Large intestine (tissue), 3 donors: Measurements from ENCODE around the gene VWA7. TPM values are rescaled to one million over a fixed set of nuclear protein-coding genes. Genes with fewer than 3 reads are reported as not detected.
A peak's percentile ranks its signal among the peaks of the same experiment; 100 is the strongest.

Source experiments
- DNase-seq, 2 donors: peaks; one replicate each; pipeline versions ENCODE4 v3.0.0 to v3.0.0-alpha.2; 2013
- H3K27ac ChIP-seq: one replicate; pipeline ENCODE4 v1.5.1; 2013; ENCODE audit warnings: low read length
- H3K27me3 ChIP-seq: 2 replicates; pipeline ENCODE4 v1.6.1; 2013; ENCODE audit warnings: low read length; ENCODE audit not compliant: control insufficient read depth, insufficient read depth
- H3K36me3 ChIP-seq: 2 replicates; pipeline ENCODE4 v1.6.1; 2013; ENCODE audit warnings: low read length; ENCODE audit not compliant: control insufficient read depth, insufficient read depth
- H3K4me1 ChIP-seq: one replicate; pipeline ENCODE4 v1.6.1; 2013; ENCODE audit warnings: low read length; ENCODE audit not compliant: control insufficient read depth, insufficient read depth
- H3K4me3 ChIP-seq: one replicate; pipeline ENCODE4 v1.5.1; 2013; ENCODE audit warnings: low read length
- H3K9me3 ChIP-seq: one replicate; pipeline ENCODE4 v1.6.1; 2013; ENCODE audit warnings: mild to moderate bottlenecking, low read depth, low read length, moderate library complexity; ENCODE audit not compliant: control insufficient read depth
- WGBS: methylation state at CpG from one replicate; pipeline ENCODE4 v1.1.5; 2013; ENCODE audit warnings: low lambda C conversion rate; ENCODE audit not compliant: insufficient coverage; 5-methylcytosine and 5-hydroxymethylcytosine counted together
- polyA plus RNA-seq: library from polyadenylated mRNA; unstranded; fragments of 120-200 nt; gene quantifications from one replicate; pipeline ENCODE4 v1.2.1, GENCODE V29; 2013

VWA7 gene
- polyA plus RNA-seq, 1 donor = 10.1 TPM

GRCh38 chr6:31736768-31737314 is 40.3 kb downstream of the VWA7 start:
- peaks cover 35% of the 10 kb centered on the region for H3K4me1 ChIP-seq
- no CpG with 5 or more reads among the region's 10 CpGs for WGBS
- H3K27me3 ChIP-seq = no peaks in the 10 kb centered on the region
- peaks cover 28% of the 10 kb centered on the region for H3K36me3 ChIP-seq
- no peaks in the 10 kb centered on the region for H3K9me3 ChIP-seq
- H3K27ac ChIP-seq = peak overlapping the region; percentile 96
- H3K4me3 ChIP-seq = peak overlapping the region; percentile 87
- DNase-seq = peak in 1 of 2 donors; percentile 44

GRCh38 chr6:31736021-31736767 is 40.9 kb downstream of the VWA7 start, which contains the start of gene CLIC1:
Gene CLIC1 (minus strand): TSS chr6:31736530. CDS start chr6:31736300, 230 bp downstream.
- peak within 1 kb of the TSS; percentile 96 for H3K27ac ChIP-seq
- H3K4me1 ChIP-seq = peaks cover 34% of the 10 kb centered on the region
- peak; percentile 90 to 95 for DNase-seq
- peak within 1 kb of the TSS; percentile 87 for H3K4me3 ChIP-seq
- H3K9me3 ChIP-seq = no peaks in the 10 kb centered on the region
- no CpG with 5 or more reads among the region's 24 CpGs for WGBS
- H3K27me3 ChIP-seq = no peaks in the 10 kb centered on the region
- peaks cover 31% of the 10 kb centered on the region for H3K36me3 ChIP-seq

DNA sequence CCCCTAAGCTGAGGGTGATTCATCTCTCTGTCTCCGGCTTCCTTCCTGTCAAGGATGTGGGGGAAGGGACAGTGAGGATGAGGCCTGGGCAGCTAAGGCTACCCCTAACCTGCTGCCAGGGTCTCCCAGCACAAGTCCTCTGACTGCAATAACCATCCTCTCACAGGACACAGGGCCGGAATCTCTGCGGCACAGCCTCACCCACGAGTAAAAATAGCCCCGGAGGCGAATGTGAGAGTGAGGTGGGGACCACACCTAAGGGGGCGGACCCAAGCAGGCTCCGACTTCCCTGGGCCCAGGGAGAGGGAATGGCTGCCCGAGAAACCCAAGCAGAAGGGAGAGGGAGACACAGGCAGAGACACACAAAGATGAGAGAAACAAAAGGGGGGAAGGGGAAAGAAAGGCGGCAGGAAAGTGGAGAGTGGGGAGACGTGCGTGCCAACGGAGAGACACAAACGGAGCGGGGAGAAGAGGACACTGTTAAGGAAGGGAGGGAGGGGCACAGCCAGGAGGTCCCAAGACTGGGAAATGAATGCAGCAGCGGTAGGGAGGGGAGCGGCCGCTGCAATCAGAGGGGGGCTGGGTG is 42.2 kb downstream of the VWA7 start:
- 3% methylated on average over 7 of the region's 18 CpGs for WGBS
- peak; percentile 72 to 86 for DNase-seq
- Histone ChIP-seq H3K36me3 (peaks cover 41% of the 10 kb centered on the region), H3K9me3 (no peaks in the 10 kb centered on the region), H3K27ac (peak overlapping the region; percentile 96), H3K4me3 (peak overlapping the region; percentile 87), H3K4me1 (peaks cover 33% of the 10 kb centered on the region), H3K27me3 (no peaks in the 10 kb centered on the region)

DNA sequence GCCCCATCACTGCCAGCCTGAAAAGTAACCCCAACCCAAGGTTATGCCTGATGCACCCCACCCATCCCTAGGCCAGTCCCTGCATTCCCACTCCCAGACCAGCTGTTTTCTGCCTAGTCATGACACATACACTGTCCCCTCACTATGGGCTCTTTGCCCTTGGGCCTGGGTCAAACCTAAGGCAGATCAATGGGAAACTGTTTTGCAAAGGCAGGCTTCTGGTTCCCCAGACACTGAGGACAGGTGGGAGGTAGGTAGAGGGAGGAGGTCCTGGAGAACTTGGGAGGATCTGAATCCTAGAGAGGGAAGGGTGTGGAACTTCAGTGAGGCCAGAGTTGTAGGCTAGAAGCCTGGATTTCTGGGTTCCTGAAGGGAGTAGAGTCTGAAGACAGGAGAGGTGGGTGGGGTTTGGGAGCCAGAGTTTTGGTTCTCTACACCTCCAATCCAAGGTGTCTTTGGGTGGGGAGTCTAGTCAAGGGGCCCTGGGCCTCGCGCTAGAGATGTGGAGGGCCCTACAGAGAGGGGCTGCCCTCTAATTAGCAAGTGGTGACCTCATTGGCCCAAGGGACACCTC is 42.8 kb downstream of the VWA7 start:
- no peak for DNase-seq
- H3K9me3 ChIP-seq = no peaks in the 10 kb centered on the region
- H3K36me3 ChIP-seq = peaks cover 41% of the 10 kb centered on the region
- peaks cover 33% of the 10 kb centered on the region for H3K4me1 ChIP-seq
- H3K27ac ChIP-seq = peak overlapping the region; percentile 96
- no peaks in the 10 kb centered on the region for H3K27me3 ChIP-seq
- peak overlapping the region; percentile 87 for H3K4me3 ChIP-seq
- no CpG with 5 or more reads among the region's 2 CpGs for WGBS

DNA sequence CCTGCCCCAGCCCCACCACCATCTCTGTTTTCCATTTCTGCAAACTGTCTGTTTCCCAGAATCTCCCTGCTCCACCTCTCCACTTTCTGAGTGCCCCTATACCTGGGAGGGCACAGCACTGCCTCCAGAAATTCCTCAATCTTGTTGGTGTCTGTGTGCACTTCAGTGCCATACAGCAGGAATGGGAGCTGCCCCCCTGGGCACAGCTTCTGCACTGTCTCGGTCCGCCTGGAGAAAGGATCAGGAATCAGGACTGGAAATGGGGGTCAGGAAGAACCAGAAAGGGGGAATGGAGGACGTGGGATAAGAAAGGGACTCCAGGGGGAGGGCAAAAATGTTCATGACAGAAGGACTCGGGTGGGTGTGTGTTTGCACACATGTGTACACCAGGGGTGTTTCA is 43.4 kb downstream of the VWA7 start:
- no peak for DNase-seq
- Histone ChIP-seq H3K9me3 (no peaks in the 10 kb centered on the region), H3K4me1 (peaks cover 30% of the 10 kb centered on the region), H3K27me3 (no peaks in the 10 kb centered on the region), H3K27ac (peak overlapping the region; percentile 96), H3K36me3 (peaks cover 41% of the 10 kb centered on the region), H3K4me3 (peak overlapping the region; percentile 87)
- WGBS = no CpG with 5 or more reads among the region's 4 CpGs

- Histone ChIP-seq H3K36me3 (peaks cover 52% of the 10 kb centered on the region), H3K27me3 (no peaks in the 10 kb centered on the region), H3K4me3 (no peak overlapping the region), H3K4me1 (peaks cover 34% of the 10 kb centered on the region), H3K9me3 (no peaks in the 10 kb centered on the region), H3K27ac (no peak overlapping the region)
- DNase-seq = no peak
- no CpG with 5 or more reads among the region's 3 CpGs for WGBS
These were observed 45.1 kb downstream of the VWA7 start for GRCh38 chr6:31732029-31732428.

DNA sequence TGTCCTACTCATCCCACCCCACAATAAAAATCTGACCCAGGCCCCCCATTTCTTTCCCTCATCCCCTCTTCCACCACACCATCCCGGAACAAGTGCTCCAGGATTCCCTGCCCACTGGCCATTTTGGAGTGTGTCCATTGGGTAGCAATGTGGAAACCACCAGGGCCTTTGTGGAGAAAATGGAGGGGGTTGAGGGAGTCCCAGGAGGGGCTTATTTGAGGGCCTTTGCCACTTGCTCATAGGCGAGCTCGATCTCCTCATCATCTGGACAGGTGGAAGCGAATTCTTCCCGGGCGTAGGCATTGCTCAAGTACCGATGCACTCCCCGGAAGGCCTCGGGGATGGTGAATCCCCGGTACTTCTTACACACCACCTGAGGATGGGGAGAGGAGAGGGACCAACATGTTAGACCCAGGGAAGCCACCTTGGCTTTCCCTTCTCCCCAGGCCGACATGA is 46.5 kb downstream of the VWA7 start:
- no peaks in the 10 kb centered on the region for H3K9me3 ChIP-seq
- no CpG with 5 or more reads among the region's 11 CpGs for WGBS
- peaks cover 30% of the 10 kb centered on the region for H3K4me1 ChIP-seq
- H3K27ac ChIP-seq = peak overlapping the region; percentile 99
- H3K4me3 ChIP-seq = peak overlapping the region; percentile 96
- H3K36me3 ChIP-seq = peaks cover 65% of the 10 kb centered on the region
- no peak for DNase-seq
- no peaks in the 10 kb centered on the region for H3K27me3 ChIP-seq

GRCh38 chr6:31729979-31730630 is 47.0 kb downstream of the VWA7 start:
- Histone ChIP-seq H3K9me3 (no peaks in the 10 kb centered on the region), H3K4me3 (peak overlapping the region; percentile 96), H3K4me1 (peaks cover 30% of the 10 kb centered on the region), H3K27ac (peak overlapping the region; percentile 99), H3K27me3 (no peaks in the 10 kb centered on the region), H3K36me3 (peaks cover 68% of the 10 kb centered on the region)
- no CpG with 5 or more reads among the region's 46 CpGs for WGBS
- DNase-seq = peak; percentile 88

- peak; percentile 87 to 94 for DNase-seq
- Histone ChIP-seq H3K27me3 (no peaks in the 10 kb centered on the region), H3K9me3 (no peaks in the 10 kb centered on the region), H3K4me3 (peak overlapping the region; percentile 96), H3K36me3 (peaks cover 68% of the 10 kb centered on the region), H3K27ac (peak overlapping the region; percentile 99), H3K4me1 (peaks cover 30% of the 10 kb centered on the region)
- no CpG with 5 or more reads among the region's 29 CpGs for WGBS
These were observed 47.6 kb downstream of the VWA7 start for GRCh38 chr6:31729515-31729978.
